WI38 (cell line): ENCODE data around the gene TADA2B.

Experiments used
- H3K4me3 ChIP-seq: 2 replicates; pipeline ENCODE4 v1.5.1; 2011; ENCODE audit warnings: low read depth, mild to moderate bottlenecking, control low read depth, low read length
- CTCF ChIP-seq: IDR thresholded peaks from 2 replicates; pipeline ENCODE4 v1.5.1; 2012; ENCODE audit warnings: low read depth, mild to moderate bottlenecking, control low read depth, low read length

The TADA2B gene

GRCh38 chr4:7041246-7041645, 1.9 kb upstream of the TADA2B start:
- TF ChIP-seq CTCF, result no peak
- no peak overlapping the region for H3K4me3 ChIP-seq

GRCh38 chr4:7041801-7042502, 1.2 kb upstream of the TADA2B start:
- H3K4me3 ChIP-seq, result peak overlapping the region; percentile 74
- no peak for TF ChIP-seq CTCF

- TF ChIP-seq CTCF, result no peak
- peak overlapping the region; percentile 74 for H3K4me3 ChIP-seq
These were observed 479 bp upstream of the TADA2B start for GRCh38 chr4:7042503-7043283.

- H3K4me3 ChIP-seq, result peak overlapping the region; percentile 68
- TF ChIP-seq CTCF, result no peak
These were observed 1.2 kb downstream of the TADA2B start for GRCh38 chr4:7044137-7044930.

- no peak for TF ChIP-seq CTCF
- H3K4me3 ChIP-seq, result no peak overlapping the region
These were observed 2.4 kb downstream of the TADA2B start for GRCh38 chr4:7045553-7045952.

GRCh38 chr4:7045961-7046921, 3.1 kb downstream of the TADA2B start:
- TF ChIP-seq CTCF, result no peak
- no peak overlapping the region for H3K4me3 ChIP-seq
